C4-2B (cell line): ENCODE measurements around the gene CRY1.

ENCODE experiments used
- ZFX ChIP-seq: fragments of 450-650 bp; IDR thresholded peaks from 2 replicates; pipeline ENCODE4 v1.6.1; 2017
- TF ChIP-seq, protein P1 (sequence below): fragments of 450-650 bp; conservative IDR thresholded peaks from 2 replicates; pipeline ENCODE4 v1.5.1; 2017; ENCODE audit warnings: mild to moderate bottlenecking

DNA sequence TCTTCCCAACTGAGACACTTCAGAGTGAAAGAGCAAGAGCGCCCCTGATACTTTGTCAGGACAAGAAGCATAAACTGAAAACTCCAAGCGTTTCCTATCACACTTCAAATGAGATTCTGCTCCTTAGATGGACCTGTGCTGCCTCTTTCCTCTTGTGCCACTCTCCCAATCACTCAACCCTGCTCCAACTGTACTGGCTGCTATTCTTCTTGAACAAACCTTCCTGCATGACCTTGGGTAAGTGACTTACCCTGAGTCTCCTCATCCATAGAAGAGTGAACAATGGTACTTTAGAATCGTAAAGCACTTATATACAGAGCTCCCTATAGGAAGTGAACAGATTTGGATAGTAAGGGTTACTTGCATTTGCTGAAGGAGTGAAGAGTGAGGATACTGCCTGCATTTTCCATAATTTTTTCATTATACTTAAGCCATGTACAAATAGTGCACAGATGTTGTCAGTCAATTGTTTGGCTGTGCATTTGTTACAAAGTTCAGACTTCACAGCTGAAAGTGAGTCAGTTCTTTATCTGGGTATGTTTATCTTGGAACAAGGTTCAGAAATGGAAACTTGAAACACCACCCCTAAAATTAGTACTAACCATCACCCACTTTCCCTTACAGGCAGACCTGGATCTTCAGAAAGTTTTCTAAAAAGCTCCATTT is 117.2 kb downstream of the CRY1 start:
- TF ChIP-seq, protein P1, sequence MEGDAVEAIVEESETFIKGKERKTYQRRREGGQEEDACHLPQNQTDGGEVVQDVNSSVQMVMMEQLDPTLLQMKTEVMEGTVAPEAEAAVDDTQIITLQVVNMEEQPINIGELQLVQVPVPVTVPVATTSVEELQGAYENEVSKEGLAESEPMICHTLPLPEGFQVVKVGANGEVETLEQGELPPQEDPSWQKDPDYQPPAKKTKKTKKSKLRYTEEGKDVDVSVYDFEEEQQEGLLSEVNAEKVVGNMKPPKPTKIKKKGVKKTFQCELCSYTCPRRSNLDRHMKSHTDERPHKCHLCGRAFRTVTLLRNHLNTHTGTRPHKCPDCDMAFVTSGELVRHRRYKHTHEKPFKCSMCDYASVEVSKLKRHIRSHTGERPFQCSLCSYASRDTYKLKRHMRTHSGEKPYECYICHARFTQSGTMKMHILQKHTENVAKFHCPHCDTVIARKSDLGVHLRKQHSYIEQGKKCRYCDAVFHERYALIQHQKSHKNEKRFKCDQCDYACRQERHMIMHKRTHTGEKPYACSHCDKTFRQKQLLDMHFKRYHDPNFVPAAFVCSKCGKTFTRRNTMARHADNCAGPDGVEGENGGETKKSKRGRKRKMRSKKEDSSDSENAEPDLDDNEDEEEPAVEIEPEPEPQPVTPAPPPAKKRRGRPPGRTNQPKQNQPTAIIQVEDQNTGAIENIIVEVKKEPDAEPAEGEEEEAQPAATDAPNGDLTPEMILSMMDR, result no peak
- no peak for TF ChIP-seq ZFX
